GM12872 (cell line): Measurements from ENCODE around the gene ST3GAL5.
A peak's percentile ranks its signal among the peaks of the same experiment; 100 is the strongest.

Experiments
- TF ChIP-seq, protein P1 (sequence below): IDR thresholded peaks from 3 replicates; pipeline ENCODE4 v1.5.1; 2011; ENCODE audit warnings: low read depth, mild to moderate bottlenecking, low read length, moderate library complexity; ENCODE audit not compliant: insufficient read depth

ST3GAL5 gene

GRCh38 chr2:85843543-85843942 lies 45.2 kb downstream of the ST3GAL5 start:
- TF ChIP-seq, protein P1, sequence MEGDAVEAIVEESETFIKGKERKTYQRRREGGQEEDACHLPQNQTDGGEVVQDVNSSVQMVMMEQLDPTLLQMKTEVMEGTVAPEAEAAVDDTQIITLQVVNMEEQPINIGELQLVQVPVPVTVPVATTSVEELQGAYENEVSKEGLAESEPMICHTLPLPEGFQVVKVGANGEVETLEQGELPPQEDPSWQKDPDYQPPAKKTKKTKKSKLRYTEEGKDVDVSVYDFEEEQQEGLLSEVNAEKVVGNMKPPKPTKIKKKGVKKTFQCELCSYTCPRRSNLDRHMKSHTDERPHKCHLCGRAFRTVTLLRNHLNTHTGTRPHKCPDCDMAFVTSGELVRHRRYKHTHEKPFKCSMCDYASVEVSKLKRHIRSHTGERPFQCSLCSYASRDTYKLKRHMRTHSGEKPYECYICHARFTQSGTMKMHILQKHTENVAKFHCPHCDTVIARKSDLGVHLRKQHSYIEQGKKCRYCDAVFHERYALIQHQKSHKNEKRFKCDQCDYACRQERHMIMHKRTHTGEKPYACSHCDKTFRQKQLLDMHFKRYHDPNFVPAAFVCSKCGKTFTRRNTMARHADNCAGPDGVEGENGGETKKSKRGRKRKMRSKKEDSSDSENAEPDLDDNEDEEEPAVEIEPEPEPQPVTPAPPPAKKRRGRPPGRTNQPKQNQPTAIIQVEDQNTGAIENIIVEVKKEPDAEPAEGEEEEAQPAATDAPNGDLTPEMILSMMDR, result peak; percentile 70

DNA sequence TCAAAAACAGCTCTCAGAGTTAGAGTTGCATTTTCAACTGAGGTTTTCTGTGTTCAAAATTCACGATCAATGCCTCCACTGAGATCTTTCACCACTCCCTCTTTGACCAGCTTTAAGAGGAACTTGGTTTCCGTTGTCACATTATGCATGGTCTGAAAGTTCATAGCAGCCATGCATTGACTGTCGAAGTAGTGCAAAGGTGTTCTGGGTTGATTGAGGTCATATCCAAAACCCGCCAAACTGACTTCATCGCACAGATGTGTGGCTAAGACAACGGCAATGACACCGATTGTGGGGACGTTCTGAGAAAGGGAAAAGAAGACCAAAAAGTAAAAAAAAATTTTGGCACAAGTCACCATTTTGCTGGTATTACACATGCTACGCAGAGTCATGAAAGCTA lies 48.7 kb downstream of the ST3GAL5 start:
- TF ChIP-seq, protein P1, result no peak

- TF ChIP-seq, protein P1, result no peak
Measured at GRCh38 chr2:85839461-85839860, 49.3 kb downstream of the ST3GAL5 start.

- TF ChIP-seq, protein P1, result no peak
Measured at GRCh38 chr2:85838641-85839040, 50.1 kb downstream of the ST3GAL5 start.

GRCh38 chr2:85838181-85838580 lies 50.6 kb downstream of the ST3GAL5 start:
- TF ChIP-seq, protein P1, result no peak

DNA sequence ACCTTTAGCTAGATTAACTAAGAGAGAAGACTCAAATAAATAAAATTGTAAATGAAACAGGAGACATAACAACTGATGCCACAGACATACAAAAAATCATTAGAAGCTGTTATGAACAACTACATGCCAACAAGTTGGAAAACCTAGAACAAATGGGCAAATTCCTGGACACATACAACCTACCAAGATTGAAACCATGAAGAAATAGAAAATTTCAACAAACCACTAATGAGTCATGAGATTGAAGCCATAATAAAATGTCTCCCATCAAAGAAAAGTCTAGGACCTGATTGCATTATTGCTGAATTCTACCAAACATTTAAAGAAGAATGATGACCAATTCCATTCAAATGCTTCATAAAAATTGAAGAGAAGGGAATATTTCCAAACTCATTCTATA lies 54.3 kb downstream of the ST3GAL5 start:
- TF ChIP-seq, protein P1, result no peak

GRCh38 chr2:85831735-85832134 lies 57.1 kb downstream of the ST3GAL5 start:
- TF ChIP-seq, protein P1, result no peak

- TF ChIP-seq, protein P1, result peak; percentile 48; the same call in 2 of the 3 replicates
Measured at GRCh38 chr2:85830645-85831044, 58.1 kb downstream of the ST3GAL5 start.
